OCI-LY7 (cell line): ENCODE results near the gene IL22RA2.

Source experiments
- CTCF ChIP-seq: fragments of 200-600 bp; sonication (generic); conservative IDR thresholded peaks from 2 replicates; pipeline ENCODE4 v1.5.1; 2014; ENCODE audit warnings: mild to moderate bottlenecking, antibody characterized with exemption, low read length, moderate library complexity, mixed read lengths
- EZH2phosphoT487 ChIP-seq: fragments of 200-600 bp; sonication (generic); IDR thresholded peaks from 2 replicates; pipeline ENCODE4 v1.6.1; 2018; ENCODE audit warnings: low read depth, borderline replicate concordance, mild to moderate bottlenecking, mixed run types, antibody characterized with exemption, low read length, moderate library complexity, mixed read lengths

DNA sequence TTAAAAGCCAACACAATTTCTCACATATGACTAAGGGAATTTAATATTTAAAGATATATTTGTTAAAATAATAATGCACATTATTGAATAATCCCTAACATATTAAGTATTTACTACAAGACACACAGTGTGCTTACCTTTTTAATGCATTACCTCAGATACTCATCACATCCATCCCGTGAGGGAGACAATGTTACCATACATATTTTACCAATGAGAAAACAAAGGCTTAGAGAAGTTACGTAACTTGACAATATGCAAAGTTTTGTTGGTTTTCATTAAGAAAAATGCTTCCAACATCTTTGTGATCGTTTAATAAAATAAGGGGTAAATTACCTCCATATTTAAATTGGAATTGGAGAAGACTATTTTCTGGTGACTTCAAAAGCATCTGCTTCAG, 41.5 kb upstream of the IL22RA2 start:
- no peak for TF ChIP-seq CTCF
- TF ChIP-seq EZH2phosphoT487: no peak
